GM19193 (cell line): ENCODE results near the gene MAN1B1.

ENCODE experiments used
- POLR2A ChIP-seq: IDR thresholded peaks from 4 replicates; pipeline ENCODE4 v1.6.1; 2011; ENCODE audit not compliant: insufficient read depth, insufficient read length; ENCODE audit errors: extremely low read depth

MAN1B1 gene

DNA sequence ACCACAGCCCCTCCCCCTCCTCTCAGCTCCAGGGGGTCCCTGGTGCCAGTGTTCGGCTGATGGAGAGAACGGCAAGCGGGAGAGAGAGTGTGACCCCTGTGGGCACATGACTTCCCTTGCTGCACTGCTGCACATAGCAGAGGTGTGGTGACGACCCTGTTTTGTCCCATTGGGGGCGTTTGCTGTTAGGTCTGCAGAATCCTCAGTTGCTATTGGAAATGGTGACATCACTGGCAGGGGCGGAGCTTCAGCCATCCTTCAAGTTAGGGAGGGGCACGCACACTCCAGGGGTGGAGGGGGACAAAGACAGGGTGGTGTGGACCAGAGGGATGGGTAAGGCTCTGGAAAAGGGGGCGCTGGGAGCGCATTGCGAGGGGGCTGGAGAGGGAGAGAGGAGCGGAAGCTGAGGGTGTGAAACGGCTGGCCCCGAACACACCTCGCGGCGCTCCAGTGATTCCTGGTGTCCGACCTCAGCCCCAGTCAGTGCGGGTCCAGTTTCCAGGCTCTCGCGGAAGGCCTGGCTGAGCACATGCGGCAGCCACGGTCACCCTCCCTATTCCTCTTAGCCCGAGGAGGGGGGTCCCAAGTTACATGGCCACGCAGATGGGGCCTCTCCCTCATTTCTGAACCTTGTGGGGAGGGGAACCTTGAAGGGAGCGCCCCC, 51.4 kb downstream of the MAN1B1 start:
- TF ChIP-seq POLR2A = no peak

DNA sequence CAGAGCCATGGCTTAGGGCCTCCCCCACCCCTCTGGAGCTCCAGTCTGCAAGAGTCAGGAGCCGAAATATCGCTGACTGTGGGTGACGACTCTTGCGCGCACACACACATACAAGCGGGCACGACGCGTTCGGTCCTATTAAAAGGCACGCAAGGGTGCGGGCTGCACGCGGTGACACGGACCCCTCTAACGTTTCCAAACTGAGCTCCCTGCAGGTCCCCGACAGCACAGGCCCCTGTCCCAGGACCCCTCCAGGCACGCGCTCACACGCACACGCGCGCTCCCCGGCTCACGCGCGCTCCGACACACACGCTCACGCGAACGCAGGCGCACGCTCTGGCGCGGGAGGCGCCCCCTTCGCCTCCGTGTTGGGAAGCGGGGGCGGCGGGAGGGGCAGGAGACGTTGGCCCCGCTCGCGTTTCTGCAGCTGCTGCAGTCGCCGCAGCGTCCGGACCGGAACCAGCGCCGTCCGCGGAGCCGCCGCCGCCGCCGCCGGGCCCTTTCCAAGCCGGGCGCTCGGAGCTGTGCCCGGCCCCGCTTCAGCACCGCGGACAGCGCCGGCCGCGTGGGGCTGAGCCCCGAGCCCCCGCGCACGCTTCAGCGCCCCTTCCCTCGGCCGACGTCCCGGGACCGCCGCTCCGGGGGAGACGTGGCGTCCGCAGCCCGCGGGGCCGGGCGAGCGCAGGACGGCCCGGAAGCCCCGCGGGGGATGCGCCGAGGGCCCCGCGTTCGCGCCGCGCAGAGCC, 52.1 kb downstream of the MAN1B1 start, which contains the start of gene GRIN1:
Gene GRIN1 (plus strand): TSS at position 433 of the 746 bp plus-strand sequence. CDS start 333 bp downstream, outside the sequence.
- no peak for TF ChIP-seq POLR2A

DNA sequence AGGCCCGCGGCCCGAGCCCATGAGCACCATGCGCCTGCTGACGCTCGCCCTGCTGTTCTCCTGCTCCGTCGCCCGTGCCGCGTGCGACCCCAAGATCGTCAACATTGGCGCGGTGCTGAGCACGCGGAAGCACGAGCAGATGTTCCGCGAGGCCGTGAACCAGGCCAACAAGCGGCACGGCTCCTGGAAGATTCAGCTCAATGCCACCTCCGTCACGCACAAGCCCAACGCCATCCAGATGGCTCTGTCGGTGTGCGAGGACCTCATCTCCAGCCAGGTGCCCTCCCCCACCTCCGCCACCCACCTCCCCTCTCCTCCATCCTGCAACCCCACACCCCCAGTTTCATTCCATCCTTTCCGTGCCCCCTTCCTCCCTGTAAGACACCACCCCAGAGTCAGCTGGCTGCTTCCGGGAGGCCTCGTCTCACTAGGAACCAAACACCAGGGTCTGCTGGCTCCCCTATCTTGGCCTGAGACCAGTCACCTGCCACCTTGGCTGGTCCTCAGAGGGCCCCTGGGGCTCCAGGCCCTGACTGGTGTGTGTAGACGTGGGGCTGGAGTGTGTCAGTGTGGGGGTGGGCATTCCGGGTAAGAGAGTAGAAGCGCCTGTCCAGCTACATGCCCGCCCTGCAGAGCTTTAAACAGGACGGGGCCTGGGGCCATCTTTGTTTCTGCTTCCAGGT, 52.8 kb downstream of the MAN1B1 start:
- no peak for TF ChIP-seq POLR2A

DNA sequence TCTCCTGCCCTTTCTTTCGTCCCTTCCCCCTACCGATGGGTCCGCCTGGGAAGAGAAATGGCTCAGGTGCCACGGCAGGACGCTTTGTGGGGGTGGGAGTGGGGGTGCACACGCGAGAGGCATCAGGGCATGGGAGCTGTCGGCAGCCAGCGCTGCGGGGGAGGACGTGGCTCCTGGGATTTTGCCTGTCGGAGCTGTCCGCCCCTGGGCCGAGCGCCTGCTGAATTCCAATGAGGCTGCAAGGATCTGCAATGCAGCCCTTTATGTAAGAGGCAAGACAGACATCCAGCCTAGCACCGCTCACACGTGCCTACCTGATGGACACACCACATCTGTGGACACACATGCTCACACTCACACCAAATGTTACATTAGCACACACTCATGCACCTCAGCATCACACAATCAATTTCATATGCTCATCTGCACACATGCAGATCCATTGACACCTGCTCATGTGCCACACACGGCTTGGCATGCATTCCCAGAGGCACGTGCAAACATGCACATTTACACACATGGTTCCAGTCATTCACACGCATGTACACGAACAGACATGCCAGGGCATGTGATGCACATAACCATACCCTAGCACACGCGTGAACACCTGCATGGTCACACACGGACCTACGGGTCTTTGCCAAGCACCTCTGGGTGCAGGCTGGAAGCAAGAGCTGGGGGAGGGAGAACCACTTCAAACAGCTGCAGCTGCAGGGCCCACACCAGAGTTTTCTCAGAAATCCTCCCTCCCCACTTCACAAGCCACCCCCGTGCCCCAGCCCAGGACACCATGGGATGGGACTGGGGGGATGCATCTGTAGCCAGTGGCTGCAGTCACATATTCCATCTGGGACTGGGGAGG, 53.6 kb downstream of the MAN1B1 start:
- no peak for TF ChIP-seq POLR2A

GRCh38 chr9:137141050-137141810, 54.4 kb downstream of the MAN1B1 start:
- TF ChIP-seq POLR2A = no peak

DNA sequence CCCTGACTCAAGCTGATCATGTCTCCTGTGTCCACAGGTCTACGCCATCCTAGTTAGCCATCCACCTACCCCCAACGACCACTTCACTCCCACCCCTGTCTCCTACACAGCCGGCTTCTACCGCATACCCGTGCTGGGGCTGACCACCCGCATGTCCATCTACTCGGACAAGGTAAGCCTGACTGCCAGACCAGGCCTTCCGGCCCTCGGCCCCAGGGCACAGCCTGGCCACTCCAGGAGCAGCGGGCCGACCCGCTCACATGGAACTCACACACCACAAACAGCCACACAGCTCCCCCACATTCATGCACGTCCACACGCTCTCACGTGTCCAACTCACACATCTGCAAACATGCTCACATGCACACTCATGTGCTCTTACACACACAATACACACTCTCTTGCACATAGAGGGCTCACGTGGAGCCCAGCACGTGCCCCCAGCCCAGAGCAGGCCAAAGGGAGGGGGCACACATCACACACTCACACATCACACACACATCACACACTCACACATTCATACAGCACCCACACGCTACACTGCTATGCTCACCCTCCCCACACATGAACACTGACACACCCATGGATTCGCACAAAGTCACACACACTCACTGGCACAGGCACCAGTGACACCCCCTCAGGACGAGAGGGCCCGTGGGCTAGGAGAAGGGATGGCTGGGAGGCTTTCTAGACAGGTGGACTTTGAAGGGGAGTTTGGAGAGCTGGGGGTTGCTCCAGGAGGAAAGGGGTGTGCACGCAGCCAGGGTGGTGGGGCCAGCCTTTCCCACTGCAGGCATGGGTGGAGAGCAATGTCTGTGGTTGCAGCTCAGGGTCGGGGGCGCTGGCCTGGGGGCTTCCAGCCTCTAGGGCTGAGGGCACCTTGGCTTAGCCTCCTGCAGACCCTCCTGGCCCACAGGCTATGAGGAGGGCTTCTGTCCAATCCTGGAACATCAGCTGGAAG, 55.5 kb downstream of the MAN1B1 start:
- TF ChIP-seq POLR2A = no peak

DNA sequence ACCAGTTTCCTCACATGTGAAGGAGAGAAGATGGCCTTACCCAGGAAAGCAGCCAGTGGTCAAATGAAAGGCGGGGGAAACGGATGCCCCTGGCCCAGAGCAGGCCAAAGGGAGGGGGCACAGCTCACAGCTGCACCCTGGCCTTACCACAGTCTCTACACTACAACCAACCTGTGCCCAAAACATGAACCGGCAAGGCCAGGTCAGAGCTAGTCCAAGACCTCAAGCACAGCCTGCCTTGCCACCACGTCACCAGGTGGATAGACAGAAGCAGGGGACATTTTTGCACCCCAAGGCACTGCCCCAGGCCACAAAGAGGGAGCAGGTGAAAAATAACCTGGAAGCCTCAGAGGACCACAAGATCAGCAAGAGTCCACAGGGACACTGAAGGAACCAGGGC, 56.7 kb downstream of the MAN1B1 start:
- TF ChIP-seq POLR2A = no peak

- TF ChIP-seq POLR2A = no peak
Observed at GRCh38 chr9:137145731-137146526, 59.1 kb downstream of the MAN1B1 start.

- TF ChIP-seq POLR2A = no peak
Observed at GRCh38 chr9:137146527-137146918, 59.7 kb downstream of the MAN1B1 start.

DNA sequence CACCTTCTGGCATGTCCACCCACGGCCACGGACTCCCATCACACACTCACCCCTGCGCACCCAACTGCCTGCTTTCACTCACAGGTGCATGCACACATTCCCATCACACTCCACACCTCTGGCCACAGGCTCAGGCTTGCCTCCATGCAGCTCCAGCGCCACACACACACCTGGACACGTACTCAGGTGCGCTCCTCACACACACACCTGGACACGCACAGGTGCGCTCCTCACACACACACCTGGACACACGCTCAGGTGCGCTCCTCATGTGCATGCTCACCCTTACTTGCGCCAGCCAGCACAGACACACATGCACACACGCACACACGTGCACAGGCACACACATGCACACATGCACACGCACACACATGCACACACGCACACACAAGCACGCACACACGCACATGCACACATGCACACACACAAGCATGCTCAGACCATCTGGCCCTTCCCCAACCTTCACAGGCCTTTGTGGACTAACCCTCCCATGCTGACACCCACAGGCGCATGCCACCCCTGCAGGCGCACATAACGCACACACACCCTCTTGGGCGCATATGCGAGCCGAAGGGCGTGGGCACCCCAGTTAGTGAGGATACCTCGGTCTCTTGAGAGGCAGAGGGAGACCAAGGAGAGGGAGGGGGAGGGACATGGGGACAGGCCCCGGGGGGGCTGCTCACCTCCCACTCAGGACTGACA, 60.5 kb downstream of the MAN1B1 start:
- TF ChIP-seq POLR2A = no peak

GRCh38 chr9:137147793-137148160, 61.0 kb downstream of the MAN1B1 start:
- no peak for TF ChIP-seq POLR2A

DNA sequence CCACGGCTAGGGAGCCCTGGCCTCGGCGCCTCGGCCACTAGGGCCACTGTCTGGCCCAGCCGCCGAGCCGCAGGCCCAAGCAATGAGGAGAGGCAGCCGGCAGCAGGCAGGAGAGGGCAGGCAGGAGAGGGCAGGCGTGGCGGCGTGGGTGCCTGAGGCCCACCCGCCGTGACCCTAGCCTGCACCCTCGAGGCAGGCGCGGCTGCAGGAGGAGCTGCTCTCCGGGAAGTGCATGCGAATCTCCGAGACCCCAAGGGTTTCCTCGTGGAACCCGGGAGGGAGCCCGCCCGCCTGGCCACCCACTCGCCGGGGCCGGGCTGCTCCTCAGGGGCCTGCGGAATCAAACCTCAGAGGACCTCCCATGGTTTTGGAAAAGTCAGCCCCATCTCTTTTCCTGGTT, 61.5 kb downstream of the MAN1B1 start:
- no peak for TF ChIP-seq POLR2A
